OCI-LY7 (cell line): ENCODE data around the gene LCN12. TPM values are rescaled to one million over a fixed set of nuclear protein-coding genes. Genes with fewer than 3 reads are reported as not detected.

ENCODE experiments used
- BruUV-seq: library from RNA; stranded (reverse); fragments of 400-500 nt; replicated peaks from 2 replicates; lab custom pipeline; 2021; lab: Mats Ljungman, UMichigan
- CTCF ChIA-PET: fragments of 300-600 bp; sonication (Branson Sonifier 250); formaldehyde crosslinking; loops from one replicate; lab custom pipeline; 2022; ENCODE audit warnings: antibody characterized with exemption; ENCODE audit not compliant: unreplicated experiment; lab: Charles Lee
- POLR2A ChIA-PET: fragments of 300-600 bp; sonication (Branson Sonifier 250); formaldehyde crosslinking; loops from one replicate; lab custom pipeline; 2022; ENCODE audit warnings: antibody characterized with exemption; lab: Charles Lee
- DNase-seq: peaks from one replicate; pipeline ENCODE4 v3.0.0-alpha.2; 2015; ENCODE audit warnings: low spot score
- H2AFZ ChIP-seq: fragments of 200-600 bp; sonication (generic), shearing (Covaris generic); 2 replicates; pipeline ENCODE4 v1.6.1; 2014; ENCODE audit warnings: mild to moderate bottlenecking, antibody characterized with exemption, low read length, moderate library complexity
- H3K27ac ChIP-seq: fragments of 200-600 bp; sonication (generic); 2 replicates; pipeline ENCODE4 v1.5.1; 2014; ENCODE audit warnings: mixed run types, low read depth, mild to moderate bottlenecking, moderate library complexity, low read length, inconsistent platforms; ENCODE audit not compliant: poor library complexity, severe bottlenecking
- H3K36me3 ChIP-seq: fragments of 200-600 bp; sonication (generic); 2 replicates; pipeline ENCODE4 v1.6.1; 2014; ENCODE audit warnings: mild to moderate bottlenecking, antibody characterized with exemption, low read length, moderate library complexity, mixed read lengths; ENCODE audit not compliant: insufficient read depth
- H3K4me1 ChIP-seq: fragments of 200-600 bp; sonication (generic); 2 replicates; pipeline ENCODE4 v1.5.1; 2014; ENCODE audit warnings: mild to moderate bottlenecking, low read length; ENCODE audit not compliant: insufficient read depth, poor library complexity, severe bottlenecking
- H3K4me2 ChIP-seq: fragments of 200-600 bp; sonication (generic); 2 replicates; pipeline ENCODE4 v1.6.1; 2014; ENCODE audit warnings: mild to moderate bottlenecking, low read length
- H3K4me3 ChIP-seq: fragments of 200-600 bp; sonication (generic); 2 replicates; pipeline ENCODE4 v1.5.1; 2014; ENCODE audit warnings: mild to moderate bottlenecking, low read depth, low read length; ENCODE audit not compliant: poor library complexity, severe bottlenecking
- H3K79me2 ChIP-seq: fragments of 200-600 bp; sonication (generic); 2 replicates; pipeline ENCODE4 v1.6.1; 2016; ENCODE audit warnings: low read depth, mild to moderate bottlenecking, low read length, moderate library complexity, mixed read lengths; ENCODE audit not compliant: insufficient read depth
- H3K9me2 ChIP-seq: fragments of 200-600 bp; sonication (generic); 2 replicates; pipeline ENCODE4 v1.6.1; 2016; ENCODE audit warnings: mild to moderate bottlenecking, low read length, mixed read lengths; ENCODE audit not compliant: insufficient read depth
- H3K9me3 ChIP-seq: fragments of 200-600 bp; sonication (generic); 2 replicates; pipeline ENCODE4 v1.6.1; 2014; ENCODE audit warnings: mild to moderate bottlenecking, mixed run types, low read length, mixed read lengths
- H4K20me1 ChIP-seq: fragments of 200-600 bp; sonication (generic); 2 replicates; pipeline ENCODE4 v1.6.1; 2014; ENCODE audit warnings: mild to moderate bottlenecking, antibody characterized with exemption, low read length, moderate library complexity, mixed read lengths; ENCODE audit not compliant: insufficient read depth
- EZH2phosphoT487 ChIP-seq: fragments of 200-600 bp; sonication (generic); IDR thresholded peaks from 2 replicates; pipeline ENCODE4 v1.6.1; 2018; ENCODE audit warnings: low read depth, borderline replicate concordance, mild to moderate bottlenecking, mixed run types, antibody characterized with exemption, low read length, moderate library complexity, mixed read lengths
- intact Hi-C: fragments of 100-400 bp; cut with micrococcal nuclease; formaldehyde crosslinking; loops from one replicate; pipeline ENCODE4 v1.10.0; 2022; ENCODE audit not compliant: unreplicated experiment
- total RNA-seq, 2 experiments: library from RNA; depleted of rRNA in 1 of 2; stranded (reverse); fragments of >200 nt in 1 of 2; shearing (Covaris generic) in 1 of 2; gene quantifications; 2 replicates each; pipeline ENCODE4 v1.2.3, GENCODE V29; 2014 to 2022
- TF ChIP-seq, protein P1 (sequence below): fragments of 200-600 bp; sonication (generic); conservative IDR thresholded peaks from 2 replicates; pipeline ENCODE4 v1.5.1; 2014; ENCODE audit warnings: mild to moderate bottlenecking, antibody characterized with exemption, low read length, moderate library complexity, mixed read lengths

Gene LCN12
- total RNA-seq, 2 experiments from 2014 or later = 0.95 to 3.7 TPM

DNA sequence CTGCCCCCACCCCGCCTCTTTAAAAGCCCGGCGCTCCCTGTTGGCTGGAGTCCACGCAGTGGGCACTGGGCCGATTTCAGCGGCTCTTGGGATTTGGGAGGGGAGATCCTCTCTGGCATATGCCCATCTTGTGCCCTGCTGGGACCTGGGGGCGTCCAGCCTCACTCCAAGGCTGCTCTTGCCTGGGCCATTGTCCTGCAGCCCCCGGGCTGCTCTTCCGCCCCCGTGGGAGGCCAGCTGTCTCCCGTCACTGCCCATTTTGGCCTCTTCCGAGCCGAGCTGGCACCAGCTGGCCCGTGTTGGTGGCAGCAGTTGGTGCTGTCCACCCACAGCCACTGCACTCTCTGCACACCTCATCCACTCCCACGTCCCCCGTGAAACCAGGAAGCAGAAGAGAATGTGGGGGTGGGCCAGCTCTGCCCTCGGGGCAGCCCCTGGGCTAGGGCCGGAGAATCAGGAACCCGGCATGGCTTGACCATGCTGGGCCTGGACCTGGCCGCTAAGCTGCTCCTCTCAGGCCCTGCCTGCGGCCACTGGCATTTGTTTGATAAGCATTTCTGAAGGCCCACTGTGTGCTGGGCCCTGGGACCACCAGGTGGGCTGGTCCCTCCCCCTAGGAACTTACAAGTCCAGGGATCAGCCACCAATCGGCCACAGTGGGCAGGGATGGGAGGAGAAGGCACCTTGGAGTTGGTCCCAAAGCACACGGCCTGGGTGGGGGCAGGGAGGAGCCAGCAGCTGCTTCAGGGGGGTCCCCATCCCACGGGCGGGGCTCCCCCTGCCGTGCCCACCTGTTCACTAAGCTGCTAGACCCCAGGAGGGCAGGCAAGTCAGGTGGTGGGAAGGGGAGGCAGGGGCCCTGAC, 4.8 kb upstream of the LCN12 start:
- POLR2A ChIA-PET = interaction anchor here (1.3 to 1.9 kb wide), 2 partner anchors 87 to 157 kb away, joined by 3 to 4 read pairs; partner anchors contain the start of gene TMEM141
- no peaks in the 10 kb centered on the region for H3K9me2 ChIP-seq
- no peak overlapping the region for H3K4me2 ChIP-seq
- H3K4me1 ChIP-seq = peaks cover 36% of the 10 kb centered on the region
- peaks cover 10% of the 10 kb centered on the region; the same call in 1 of the 2 replicates for H3K79me2 ChIP-seq
- CTCF ChIA-PET = interaction anchor here (0.6 to 1.9 kb wide), 3 partner anchors 82 to 288 kb away, joined by 3 to 8 read pairs (median 3); no protein-coding TSS in a partner anchor
- no peak overlapping the region for H2AFZ ChIP-seq
- H3K36me3 ChIP-seq = peaks cover 10% of the 10 kb centered on the region
- DNase-seq = no peak
- intact Hi-C loops = no loop called here
- no peaks in the 10 kb centered on the region for H4K20me1 ChIP-seq
- H3K27ac ChIP-seq = no peak overlapping the region
- H3K9me3 ChIP-seq = no peaks in the 10 kb centered on the region
- TF ChIP-seq EZH2phosphoT487 = no peak
- TF ChIP-seq, protein P1, sequence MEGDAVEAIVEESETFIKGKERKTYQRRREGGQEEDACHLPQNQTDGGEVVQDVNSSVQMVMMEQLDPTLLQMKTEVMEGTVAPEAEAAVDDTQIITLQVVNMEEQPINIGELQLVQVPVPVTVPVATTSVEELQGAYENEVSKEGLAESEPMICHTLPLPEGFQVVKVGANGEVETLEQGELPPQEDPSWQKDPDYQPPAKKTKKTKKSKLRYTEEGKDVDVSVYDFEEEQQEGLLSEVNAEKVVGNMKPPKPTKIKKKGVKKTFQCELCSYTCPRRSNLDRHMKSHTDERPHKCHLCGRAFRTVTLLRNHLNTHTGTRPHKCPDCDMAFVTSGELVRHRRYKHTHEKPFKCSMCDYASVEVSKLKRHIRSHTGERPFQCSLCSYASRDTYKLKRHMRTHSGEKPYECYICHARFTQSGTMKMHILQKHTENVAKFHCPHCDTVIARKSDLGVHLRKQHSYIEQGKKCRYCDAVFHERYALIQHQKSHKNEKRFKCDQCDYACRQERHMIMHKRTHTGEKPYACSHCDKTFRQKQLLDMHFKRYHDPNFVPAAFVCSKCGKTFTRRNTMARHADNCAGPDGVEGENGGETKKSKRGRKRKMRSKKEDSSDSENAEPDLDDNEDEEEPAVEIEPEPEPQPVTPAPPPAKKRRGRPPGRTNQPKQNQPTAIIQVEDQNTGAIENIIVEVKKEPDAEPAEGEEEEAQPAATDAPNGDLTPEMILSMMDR = no peak
- BruUV-seq = no TSS peak
- H3K4me3 ChIP-seq = no peak overlapping the region

DNA sequence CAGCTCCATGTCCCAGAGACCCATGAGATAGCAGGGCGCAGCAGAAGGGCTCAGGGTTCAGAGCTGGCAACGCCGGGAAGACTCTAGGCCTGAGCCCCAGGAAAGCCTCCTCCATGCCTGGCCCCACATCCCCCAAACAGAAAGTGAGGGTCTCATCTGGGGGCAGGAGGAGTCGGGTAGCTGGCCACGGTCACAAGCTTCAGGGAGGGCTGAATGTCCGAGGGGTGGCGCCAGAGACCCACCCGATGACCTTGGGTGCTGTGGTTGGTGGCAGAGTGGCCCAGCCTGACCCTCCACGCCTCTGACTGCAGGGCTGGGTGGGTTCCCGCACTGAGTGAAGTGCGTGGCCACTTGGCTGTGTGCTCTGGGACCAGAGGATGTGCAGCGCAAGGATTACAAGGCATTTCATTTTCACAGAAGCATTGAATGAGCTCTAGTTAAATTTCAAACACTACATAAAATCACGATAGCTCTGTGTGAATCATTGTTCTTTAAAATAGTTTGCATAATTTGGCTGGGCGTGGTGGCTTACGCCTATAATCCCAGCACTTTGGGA, 4.0 kb upstream of the LCN12 start:
- Histone ChIP-seq H3K9me2 (no peaks in the 10 kb centered on the region), H3K79me2 (peaks cover 9% of the 10 kb centered on the region; the same call in 1 of the 2 replicates), H3K9me3 (no peaks in the 10 kb centered on the region), H3K4me3 (no peak overlapping the region), H2AFZ (no peak overlapping the region), H3K36me3 (0 out of 2 replicates have a peak, but pooled peaks cover 2% of the 10 kb centered on the region), H3K4me1 (peaks cover 33% of the 10 kb centered on the region), H3K27ac (no peak overlapping the region), H4K20me1 (no peaks in the 10 kb centered on the region), H3K4me2 (no peak overlapping the region)
- peak; percentile 48 for DNase-seq
- intact Hi-C loops = no loop called here
- no TSS peak for BruUV-seq
- ChIA-PET POLR2A (interaction anchor here (0.7 to 1.9 kb wide), 3 partner anchors 87 to 170 kb away, joined by 3 to 6 read pairs (median 4); partner anchors contain the start of gene TMEM141), CTCF (interaction anchor here (0.6 to 1.9 kb wide), 5 partner anchors 30 to 321 kb away, joined by 3 to 8 read pairs (median 3); no protein-coding TSS in a partner anchor)
- no peak for TF ChIP-seq EZH2phosphoT487
- TF ChIP-seq, protein P1 = peak; percentile 71
